ENCODE measurements around the gene MEF2C.

DNA sequence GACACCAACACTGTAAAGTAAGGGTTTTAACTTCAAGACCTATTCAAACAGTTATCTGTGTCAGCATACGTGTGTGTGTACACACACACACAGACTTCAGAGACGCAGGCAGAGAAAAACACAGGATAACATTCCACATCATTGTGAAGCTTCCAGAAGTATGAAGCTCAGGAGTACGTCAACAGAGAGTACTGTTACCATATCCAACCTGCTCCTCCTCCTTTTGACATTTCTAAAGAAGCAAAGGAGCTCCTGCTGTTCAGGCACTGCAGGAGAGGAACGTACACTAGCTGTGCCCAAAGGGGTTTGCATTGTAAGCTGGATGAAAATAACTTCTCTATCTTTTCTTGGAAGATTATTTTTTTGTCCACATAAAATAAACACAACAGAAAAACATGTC lies 180.7 kb downstream of the MEF2C start:
- TF ChIP-seq, protein P1, sequence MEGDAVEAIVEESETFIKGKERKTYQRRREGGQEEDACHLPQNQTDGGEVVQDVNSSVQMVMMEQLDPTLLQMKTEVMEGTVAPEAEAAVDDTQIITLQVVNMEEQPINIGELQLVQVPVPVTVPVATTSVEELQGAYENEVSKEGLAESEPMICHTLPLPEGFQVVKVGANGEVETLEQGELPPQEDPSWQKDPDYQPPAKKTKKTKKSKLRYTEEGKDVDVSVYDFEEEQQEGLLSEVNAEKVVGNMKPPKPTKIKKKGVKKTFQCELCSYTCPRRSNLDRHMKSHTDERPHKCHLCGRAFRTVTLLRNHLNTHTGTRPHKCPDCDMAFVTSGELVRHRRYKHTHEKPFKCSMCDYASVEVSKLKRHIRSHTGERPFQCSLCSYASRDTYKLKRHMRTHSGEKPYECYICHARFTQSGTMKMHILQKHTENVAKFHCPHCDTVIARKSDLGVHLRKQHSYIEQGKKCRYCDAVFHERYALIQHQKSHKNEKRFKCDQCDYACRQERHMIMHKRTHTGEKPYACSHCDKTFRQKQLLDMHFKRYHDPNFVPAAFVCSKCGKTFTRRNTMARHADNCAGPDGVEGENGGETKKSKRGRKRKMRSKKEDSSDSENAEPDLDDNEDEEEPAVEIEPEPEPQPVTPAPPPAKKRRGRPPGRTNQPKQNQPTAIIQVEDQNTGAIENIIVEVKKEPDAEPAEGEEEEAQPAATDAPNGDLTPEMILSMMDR (IDR thresholded peaks at IDR 0.05) = no peak
- TF ChIP-seq, protein P2, sequence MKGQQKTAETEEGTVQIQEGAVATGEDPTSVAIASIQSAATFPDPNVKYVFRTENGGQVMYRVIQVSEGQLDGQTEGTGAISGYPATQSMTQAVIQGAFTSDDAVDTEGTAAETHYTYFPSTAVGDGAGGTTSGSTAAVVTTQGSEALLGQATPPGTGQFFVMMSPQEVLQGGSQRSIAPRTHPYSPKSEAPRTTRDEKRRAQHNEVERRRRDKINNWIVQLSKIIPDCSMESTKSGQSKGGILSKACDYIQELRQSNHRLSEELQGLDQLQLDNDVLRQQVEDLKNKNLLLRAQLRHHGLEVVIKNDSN (CRISPR knock-in tag; IDR thresholded peaks at IDR 0.05) = no peak
- TF ChIP-seq, protein P3, sequence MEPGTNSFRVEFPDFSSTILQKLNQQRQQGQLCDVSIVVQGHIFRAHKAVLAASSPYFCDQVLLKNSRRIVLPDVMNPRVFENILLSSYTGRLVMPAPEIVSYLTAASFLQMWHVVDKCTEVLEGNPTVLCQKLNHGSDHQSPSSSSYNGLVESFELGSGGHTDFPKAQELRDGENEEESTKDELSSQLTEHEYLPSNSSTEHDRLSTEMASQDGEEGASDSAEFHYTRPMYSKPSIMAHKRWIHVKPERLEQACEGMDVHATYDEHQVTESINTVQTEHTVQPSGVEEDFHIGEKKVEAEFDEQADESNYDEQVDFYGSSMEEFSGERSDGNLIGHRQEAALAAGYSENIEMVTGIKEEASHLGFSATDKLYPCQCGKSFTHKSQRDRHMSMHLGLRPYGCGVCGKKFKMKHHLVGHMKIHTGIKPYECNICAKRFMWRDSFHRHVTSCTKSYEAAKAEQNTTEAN (CRISPR knock-in tag; IDR thresholded peaks at IDR 0.05) = no peak
- TF ChIP-seq SP1 (CRISPR knock-in tag; conservative IDR thresholded peaks at IDR 0.05) = no peak
- TF ChIP-seq, protein P4, sequence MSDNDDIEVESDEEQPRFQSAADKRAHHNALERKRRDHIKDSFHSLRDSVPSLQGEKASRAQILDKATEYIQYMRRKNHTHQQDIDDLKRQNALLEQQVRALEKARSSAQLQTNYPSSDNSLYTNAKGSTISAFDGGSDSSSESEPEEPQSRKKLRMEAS (CRISPR knock-in tag; IDR thresholded peaks at IDR 0.05) = no peak
- no peak for TF ChIP-seq ZBTB21 (CRISPR knock-in tag; IDR thresholded peaks at IDR 0.05; ENCODE audit: borderline replicate concordance)
- TF ChIP-seq, protein P5, sequence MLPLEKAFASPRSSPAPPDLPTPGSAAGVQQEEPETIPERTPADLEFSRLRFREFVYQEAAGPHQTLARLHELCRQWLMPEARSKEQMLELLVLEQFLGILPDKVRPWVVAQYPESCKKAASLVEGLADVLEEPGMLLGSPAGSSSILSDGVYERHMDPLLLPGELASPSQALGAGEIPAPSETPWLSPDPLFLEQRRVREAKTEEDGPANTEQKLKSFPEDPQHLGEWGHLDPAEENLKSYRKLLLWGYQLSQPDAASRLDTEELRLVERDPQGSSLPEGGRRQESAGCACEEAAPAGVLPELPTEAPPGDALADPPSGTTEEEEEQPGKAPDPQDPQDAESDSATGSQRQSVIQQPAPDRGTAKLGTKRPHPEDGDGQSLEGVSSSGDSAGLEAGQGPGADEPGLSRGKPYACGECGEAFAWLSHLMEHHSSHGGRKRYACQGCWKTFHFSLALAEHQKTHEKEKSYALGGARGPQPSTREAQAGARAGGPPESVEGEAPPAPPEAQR (CRISPR knock-in tag; IDR thresholded peaks at IDR 0.05) = no peak
